Kidney epithelial cell (primary cell): ENCODE data around the gene CHAD. TPM values are rescaled to one million over a fixed set of nuclear protein-coding genes. Genes with fewer than 3 reads are reported as not detected.
"Not testable (repeated sequence)": the region's sequence is repeated elsewhere in the genome, so short reads cannot be mapped to it uniquely, and the experiment has no call there.

Experiments
- DNase-seq: peaks from one replicate; pipeline ENCODE4 v3.0.0-alpha.2; 2010; ENCODE audit warnings: low read depth
- H3K27me3 ChIP-seq: 2 replicates; pipeline ENCODE4 v1.6.0; 2011; ENCODE audit warnings: low read length; ENCODE audit not compliant: control insufficient read depth, insufficient read depth
- H3K36me3 ChIP-seq: 2 replicates; pipeline ENCODE4 v1.5.1; 2011; ENCODE audit warnings: low read length; ENCODE audit not compliant: control insufficient read depth, insufficient read depth
- H3K4me3 ChIP-seq: 2 replicates; pipeline ENCODE4 v1.5.1; 2011; ENCODE audit warnings: low read depth, mild to moderate bottlenecking, control low read depth, low read length
- total RNA-seq: library from RNA; depleted of rRNA; stranded (reverse); fragments of >200 nt; gene quantifications from 2 replicates; pipeline ENCODE4 v1.2.3, GENCODE V29; 2015
- TF ChIP-seq, protein P1 (sequence below): IDR thresholded peaks from 2 replicates; pipeline ENCODE4 v1.5.1; 2011; ENCODE audit warnings: mild to moderate bottlenecking, moderate library complexity, low read length, control low read depth, inconsistent platforms; ENCODE audit not compliant: insufficient read depth, poor library complexity, severe bottlenecking

The CHAD gene
- total RNA-seq, 1 donor from 2014 or later = not detected

DNA sequence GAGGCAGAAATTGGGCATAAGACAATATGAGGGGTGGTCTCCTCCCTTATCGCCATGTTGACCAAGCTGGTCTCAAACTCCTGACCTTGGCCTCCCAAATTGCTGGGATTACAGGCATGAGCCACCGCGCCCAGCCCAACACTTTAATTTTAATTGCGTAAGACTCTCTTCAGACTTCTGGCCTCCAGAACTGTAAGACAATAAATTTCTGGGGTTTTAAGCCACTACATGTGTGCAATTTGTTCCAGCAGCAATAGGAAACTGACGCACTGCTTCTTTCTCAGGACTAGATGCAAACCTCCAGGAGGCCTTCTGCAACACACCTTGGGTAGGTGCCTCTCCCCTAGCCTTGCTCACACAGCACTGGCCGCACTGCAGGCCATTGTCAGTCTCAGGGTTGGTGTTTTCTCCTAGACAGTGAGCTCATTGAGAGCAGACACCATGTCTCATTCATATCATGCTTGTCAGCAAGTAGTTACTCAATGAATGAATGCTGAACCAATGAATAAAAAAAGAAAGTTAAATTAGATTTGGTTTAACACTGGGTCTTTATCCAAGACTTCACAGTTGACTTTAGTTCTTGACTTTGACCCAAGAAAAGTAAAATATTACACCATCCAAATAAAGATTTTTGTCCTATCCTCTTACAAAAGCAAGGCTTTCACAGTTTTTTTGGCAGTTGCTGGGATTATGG lies 48.1 kb downstream of the CHAD start:
- TF ChIP-seq, protein P1, sequence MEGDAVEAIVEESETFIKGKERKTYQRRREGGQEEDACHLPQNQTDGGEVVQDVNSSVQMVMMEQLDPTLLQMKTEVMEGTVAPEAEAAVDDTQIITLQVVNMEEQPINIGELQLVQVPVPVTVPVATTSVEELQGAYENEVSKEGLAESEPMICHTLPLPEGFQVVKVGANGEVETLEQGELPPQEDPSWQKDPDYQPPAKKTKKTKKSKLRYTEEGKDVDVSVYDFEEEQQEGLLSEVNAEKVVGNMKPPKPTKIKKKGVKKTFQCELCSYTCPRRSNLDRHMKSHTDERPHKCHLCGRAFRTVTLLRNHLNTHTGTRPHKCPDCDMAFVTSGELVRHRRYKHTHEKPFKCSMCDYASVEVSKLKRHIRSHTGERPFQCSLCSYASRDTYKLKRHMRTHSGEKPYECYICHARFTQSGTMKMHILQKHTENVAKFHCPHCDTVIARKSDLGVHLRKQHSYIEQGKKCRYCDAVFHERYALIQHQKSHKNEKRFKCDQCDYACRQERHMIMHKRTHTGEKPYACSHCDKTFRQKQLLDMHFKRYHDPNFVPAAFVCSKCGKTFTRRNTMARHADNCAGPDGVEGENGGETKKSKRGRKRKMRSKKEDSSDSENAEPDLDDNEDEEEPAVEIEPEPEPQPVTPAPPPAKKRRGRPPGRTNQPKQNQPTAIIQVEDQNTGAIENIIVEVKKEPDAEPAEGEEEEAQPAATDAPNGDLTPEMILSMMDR = no peak
- DNase-seq = no peak

DNA sequence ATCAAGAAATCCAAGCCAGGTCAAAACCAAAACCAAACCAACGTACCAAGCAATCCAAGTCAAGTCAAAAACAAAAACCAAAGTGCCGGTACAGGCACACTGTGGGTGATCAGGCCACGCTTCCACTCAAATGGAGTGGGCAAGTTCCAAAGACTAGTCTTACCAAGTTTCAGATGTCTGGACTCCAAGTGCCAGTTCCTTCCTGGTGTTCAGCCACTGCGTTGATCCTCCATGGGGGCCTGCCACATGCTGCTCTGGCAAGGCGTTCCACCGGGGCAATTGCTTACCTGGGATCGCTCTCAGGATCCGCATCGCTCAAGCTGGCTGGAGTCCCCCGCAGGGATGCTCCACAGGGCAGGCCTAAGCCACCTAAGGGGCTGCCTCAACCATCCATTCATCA lies 49.1 kb downstream of the CHAD start:
- DNase-seq, H3K36me3 ChIP-seq, H3K27me3 ChIP-seq, H3K4me3 ChIP-seq: not testable (repeated sequence)

More for the DNA sequence above, 48.1 kb downstream of the CHAD start:
- no peak overlapping the region for H3K4me3 ChIP-seq
- no peaks in the 10 kb centered on the region for H3K36me3 ChIP-seq
- H3K27me3 ChIP-seq = no peaks in the 10 kb centered on the region

DNA sequence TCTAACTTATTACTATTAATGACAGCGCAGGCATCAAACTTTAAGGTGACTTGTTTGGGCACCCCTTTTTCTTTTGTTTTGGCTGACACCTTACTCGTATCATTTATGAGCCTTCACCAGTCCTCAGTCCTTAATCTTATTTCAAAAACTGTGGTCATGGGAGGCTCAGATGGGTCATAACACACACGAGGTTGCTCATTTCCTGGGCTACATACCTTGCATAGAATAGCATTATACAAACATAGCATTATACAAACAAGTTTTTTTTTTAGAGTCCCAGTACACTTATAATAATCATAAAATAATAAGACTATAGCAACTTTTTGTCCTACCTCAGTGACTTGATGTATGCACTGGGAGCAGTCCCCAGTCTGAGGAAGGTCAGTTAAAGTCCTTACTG lies 53.9 kb downstream of the CHAD start:
- no peak for DNase-seq
- Histone ChIP-seq H3K36me3 (no peaks in the 10 kb centered on the region), H3K27me3 (no peaks in the 10 kb centered on the region), H3K4me3 (no peak overlapping the region)
- TF ChIP-seq, protein P1 = no peak

Other genes with a start within 250 kb of the CHAD start
- gene TMEM92, start 194.4 kb downstream of the CHAD start, total RNA-seq = 1.5 and 1.7 TPM in 2 replicates
- 30.2 and 35.7 TPM in 2 replicates for gene XYLT2, start 122.8 kb downstream of the CHAD start, total RNA-seq
- 89.2 and 92.5 TPM in 2 replicates for gene MRPL27, start 95.7 kb downstream of the CHAD start, total RNA-seq
- gene EME1, start 95.7 kb downstream of the CHAD start, total RNA-seq = 1.9 and 2.7 TPM in 2 replicates
- 172 and 179 TPM in 2 replicates for gene LRRC59, start 71.4 kb downstream of the CHAD start, total RNA-seq
- gene ACSF2, start 42.7 kb downstream of the CHAD start, total RNA-seq = 12.7 and 24.8 TPM in 2 replicates
- 28.4 and 31.1 TPM in 2 replicates for gene RSAD1, start 10.0 kb upstream of the CHAD start, total RNA-seq
- gene MYCBPAP, start 39.6 kb upstream of the CHAD start, total RNA-seq = 0.14 and 0.50 TPM in 2 replicates
- gene EPN3, start 63.9 kb upstream of the CHAD start, total RNA-seq = 0.62 and 0.84 TPM in 2 replicates
- 58.9 and 79.4 TPM in 2 replicates for gene SPATA20, start 78.3 kb upstream of the CHAD start, total RNA-seq
- 0.07 TPM in 1 of 2 replicates, not detected in the other for gene CACNA1G, start 91.8 kb upstream of the CHAD start, total RNA-seq
- 0.82 and 1.3 TPM in 2 replicates for gene ABCC3, start 166.0 kb upstream of the CHAD start, total RNA-seq
- 30.5 and 30.7 TPM in 2 replicates for gene ANKRD40, start 239.0 kb upstream of the CHAD start, total RNA-seq